ENCODE results near the gene FOXK1.

- TF ChIP-seq, protein P1, sequence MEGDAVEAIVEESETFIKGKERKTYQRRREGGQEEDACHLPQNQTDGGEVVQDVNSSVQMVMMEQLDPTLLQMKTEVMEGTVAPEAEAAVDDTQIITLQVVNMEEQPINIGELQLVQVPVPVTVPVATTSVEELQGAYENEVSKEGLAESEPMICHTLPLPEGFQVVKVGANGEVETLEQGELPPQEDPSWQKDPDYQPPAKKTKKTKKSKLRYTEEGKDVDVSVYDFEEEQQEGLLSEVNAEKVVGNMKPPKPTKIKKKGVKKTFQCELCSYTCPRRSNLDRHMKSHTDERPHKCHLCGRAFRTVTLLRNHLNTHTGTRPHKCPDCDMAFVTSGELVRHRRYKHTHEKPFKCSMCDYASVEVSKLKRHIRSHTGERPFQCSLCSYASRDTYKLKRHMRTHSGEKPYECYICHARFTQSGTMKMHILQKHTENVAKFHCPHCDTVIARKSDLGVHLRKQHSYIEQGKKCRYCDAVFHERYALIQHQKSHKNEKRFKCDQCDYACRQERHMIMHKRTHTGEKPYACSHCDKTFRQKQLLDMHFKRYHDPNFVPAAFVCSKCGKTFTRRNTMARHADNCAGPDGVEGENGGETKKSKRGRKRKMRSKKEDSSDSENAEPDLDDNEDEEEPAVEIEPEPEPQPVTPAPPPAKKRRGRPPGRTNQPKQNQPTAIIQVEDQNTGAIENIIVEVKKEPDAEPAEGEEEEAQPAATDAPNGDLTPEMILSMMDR (IDR thresholded peaks at IDR 0.05), result no peak
- no peak for TF ChIP-seq ZFX (IDR thresholded peaks at IDR 0.05; ENCODE audit: borderline replicate concordance)
These were observed 101.8 kb downstream of the FOXK1 start for GRCh38 chr7:4783762-4784351.

Measured in 22Rv1 (cell line).